ENCODE results near the gene CABP4. TPM values are rescaled to one million over a fixed set of nuclear protein-coding genes. Genes with fewer than 3 reads are reported as not detected.

CABP4 gene
- total RNA-seq, 1 experiment from 2014 or later = 24.8 TPM

- Mint-ChIP-seq H3K27me3 (ENCODE audit: unreplicated experiment) (peaks cover 10% of the 10 kb centered on the region), H3K4me3 (ENCODE audit: low read depth, unreplicated experiment) (peak overlapping the region; percentile 81), H3K36me3 (ENCODE audit: insufficient read depth, unreplicated experiment) (peaks cover 29% of the 10 kb centered on the region), H3K9me3 (ENCODE audit: low read depth, unreplicated experiment) (no peaks in the 10 kb centered on the region), H3K27ac (ENCODE audit: unreplicated experiment) (peak overlapping the region; percentile 78), H3K4me1 (ENCODE audit: low read depth, unreplicated experiment) (peaks cover 26% of the 10 kb centered on the region)
- peak; percentile 99 for DNase-seq
- BruUV-seq (replicated peaks) = no TSS peak
- CTCF ChIA-PET = interaction anchor here (0.6 to 2.4 kb wide), 3 partner anchors 19 to 121 kb away, joined by 3 to 6 read pairs (median 5); partner anchors contain the start of gene PPP1CA
- intact Hi-C loops (cut with micrococcal nuclease; ENCODE audit: unreplicated experiment) = loop anchor here (10.0 kb wide), 1 partner anchor 84 kb away; the partner anchor contains the start of genes CDK2AP2 and PITPNM1
- no peak for TF ChIP-seq CTCF (IDR thresholded peaks at IDR 0.05; ENCODE audit: unreplicated experiment)
These were observed 34.3 kb upstream of the CABP4 start for GRCh38 chr11:67420646-67421429.

GRCh38 chr11:67421430-67422031 lies 33.6 kb upstream of the CABP4 start:
- H3K27ac Mint-ChIP-seq (ENCODE audit: unreplicated experiment) = peak overlapping the region; percentile 78
- intact Hi-C loops (cut with micrococcal nuclease; ENCODE audit: unreplicated experiment) = loop anchor here (10.0 kb wide), 1 partner anchor 83 kb away; the partner anchor contains the start of genes CDK2AP2 and PITPNM1
- no TSS peak for BruUV-seq (replicated peaks)

GRCh38 chr11:67422891-67423290 lies 32.3 kb upstream of the CABP4 start:
- CTCF ChIA-PET = interaction anchor here (0.8 to 1.6 kb wide), 3 partner anchors 21 to 77 kb away, joined by 3 to 9 read pairs (median 3); partner anchors contain the start of genes POLD4 and PPP1CA

More at GRCh38 chr11:67421430-67422031, 33.6 kb upstream of the CABP4 start:
- H3K9me3 Mint-ChIP-seq (ENCODE audit: low read depth, unreplicated experiment) = no peaks in the 10 kb centered on the region
- TF ChIP-seq CTCF (IDR thresholded peaks at IDR 0.05; ENCODE audit: unreplicated experiment) = no peak
- H3K4me1 Mint-ChIP-seq (ENCODE audit: low read depth, unreplicated experiment) = peaks cover 23% of the 10 kb centered on the region
- peak overlapping the region; percentile 81 for H3K4me3 Mint-ChIP-seq (ENCODE audit: low read depth, unreplicated experiment)
- peaks cover 25% of the 10 kb centered on the region for H3K36me3 Mint-ChIP-seq (ENCODE audit: insufficient read depth, unreplicated experiment)
- no peak for DNase-seq
- peaks cover 3% of the 10 kb centered on the region for H3K27me3 Mint-ChIP-seq (ENCODE audit: unreplicated experiment)
- CTCF ChIA-PET = interaction anchor here (2.4 kb wide), 1 partner anchor 20 kb away, joined by 6 read pairs; the partner anchor contains the start of gene PPP1CA

More at GRCh38 chr11:67422891-67423290, 32.3 kb upstream of the CABP4 start:
- peaks cover 29% of the 10 kb centered on the region for H3K36me3 Mint-ChIP-seq (ENCODE audit: insufficient read depth, unreplicated experiment)
- no peaks in the 10 kb centered on the region for H3K27me3 Mint-ChIP-seq (ENCODE audit: unreplicated experiment)
- H3K9me3 Mint-ChIP-seq (ENCODE audit: low read depth, unreplicated experiment) = no peaks in the 10 kb centered on the region
- H3K27ac Mint-ChIP-seq (ENCODE audit: unreplicated experiment) = peak overlapping the region; percentile 81
- no TSS peak for BruUV-seq (replicated peaks)
- intact Hi-C loops (cut with micrococcal nuclease; ENCODE audit: unreplicated experiment) = loop anchor here (10.0 kb wide), 1 partner anchor 82 kb away; the partner anchor contains the start of genes CDK2AP2 and PITPNM1
- no peak for TF ChIP-seq CTCF (IDR thresholded peaks at IDR 0.05; ENCODE audit: unreplicated experiment)
- peak overlapping the region; percentile 36 for H3K4me3 Mint-ChIP-seq (ENCODE audit: low read depth, unreplicated experiment)
- peak; percentile 48 for DNase-seq
- H3K4me1 Mint-ChIP-seq (ENCODE audit: low read depth, unreplicated experiment) = peaks cover 19% of the 10 kb centered on the region
